Inflammatory macrophage treated with lipopolysaccharide for 4 hours (primary cell): Measurements from ENCODE around the gene SLC19A1.

Experiments used
- DNase-seq: peaks from one replicate; pipeline ENCODE4 v3.0.0-alpha.2; 2020

The SLC19A1 gene

DNA sequence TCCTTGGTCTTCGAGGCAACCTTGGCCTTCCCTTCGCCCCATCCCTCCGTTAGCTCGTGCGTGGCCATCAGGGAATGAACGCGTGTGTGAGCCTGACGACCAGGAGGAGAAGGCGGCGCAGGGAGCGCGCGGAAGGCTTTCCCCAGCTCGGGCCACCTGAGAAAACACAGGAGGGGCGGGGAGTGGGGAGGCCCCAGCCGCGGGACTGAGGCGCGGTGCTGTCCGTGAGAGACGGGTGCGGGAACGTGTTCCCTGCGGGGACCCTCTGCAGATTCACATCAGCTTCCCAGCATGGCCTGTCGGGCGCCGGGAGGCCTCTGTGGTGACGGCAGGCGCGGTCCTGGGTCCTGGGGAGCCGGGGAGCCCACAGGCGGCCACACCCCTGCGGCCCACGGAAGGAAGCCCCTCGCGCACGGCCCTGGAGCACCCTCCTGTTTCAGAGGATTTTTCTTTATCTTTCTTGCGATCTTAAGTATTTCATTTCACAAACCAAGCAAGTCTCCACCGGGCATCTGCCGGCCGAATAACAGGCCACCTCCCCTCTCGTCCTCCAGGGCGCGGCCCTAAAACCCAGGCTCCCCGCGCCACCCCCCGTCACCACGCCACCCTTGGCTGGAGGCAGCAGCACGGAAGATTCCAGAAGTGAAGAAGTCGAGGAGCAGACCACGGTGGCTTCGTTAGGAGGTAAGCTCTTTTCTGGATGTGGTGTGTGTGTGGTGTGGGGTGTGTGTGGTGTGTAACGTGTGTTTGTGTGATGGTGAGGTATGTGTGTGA lies 66.3 kb downstream of the SLC19A1 start:
- no peak for DNase-seq

DNA sequence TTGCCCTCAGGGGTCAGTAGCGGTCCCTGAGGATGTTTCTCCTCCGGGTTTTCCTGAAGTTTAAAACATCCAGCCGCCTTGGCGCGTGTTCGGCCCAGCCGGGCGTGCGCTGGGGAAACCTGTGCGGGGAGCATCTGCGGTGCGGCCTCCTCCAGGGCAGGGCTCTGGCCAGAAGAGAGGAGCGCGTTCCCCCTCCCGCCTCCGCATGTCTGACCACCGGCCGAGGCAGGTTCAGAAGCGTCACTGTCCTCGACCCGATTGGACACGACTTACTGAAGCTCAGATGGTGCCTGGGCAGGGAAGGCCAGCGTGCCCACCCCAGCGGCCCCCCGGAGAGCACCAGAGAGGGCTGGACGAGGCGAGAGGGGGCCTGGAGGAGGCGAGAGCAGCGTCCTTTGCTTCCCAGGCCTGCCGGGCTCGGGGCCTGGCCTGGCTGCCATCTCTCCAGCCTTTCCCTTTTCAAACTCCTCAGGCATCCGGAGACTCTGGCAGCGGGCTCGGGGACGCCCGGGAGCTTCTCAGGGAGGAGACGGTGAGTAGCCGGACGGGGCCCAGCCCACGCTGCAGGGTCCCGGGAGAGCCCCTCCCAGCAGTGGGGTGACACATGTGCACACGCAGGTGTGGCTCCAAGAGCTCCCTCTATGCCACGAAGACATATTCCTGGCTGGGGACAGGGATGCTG lies 67.1 kb downstream of the SLC19A1 start:
- DNase-seq, result no peak

DNA sequence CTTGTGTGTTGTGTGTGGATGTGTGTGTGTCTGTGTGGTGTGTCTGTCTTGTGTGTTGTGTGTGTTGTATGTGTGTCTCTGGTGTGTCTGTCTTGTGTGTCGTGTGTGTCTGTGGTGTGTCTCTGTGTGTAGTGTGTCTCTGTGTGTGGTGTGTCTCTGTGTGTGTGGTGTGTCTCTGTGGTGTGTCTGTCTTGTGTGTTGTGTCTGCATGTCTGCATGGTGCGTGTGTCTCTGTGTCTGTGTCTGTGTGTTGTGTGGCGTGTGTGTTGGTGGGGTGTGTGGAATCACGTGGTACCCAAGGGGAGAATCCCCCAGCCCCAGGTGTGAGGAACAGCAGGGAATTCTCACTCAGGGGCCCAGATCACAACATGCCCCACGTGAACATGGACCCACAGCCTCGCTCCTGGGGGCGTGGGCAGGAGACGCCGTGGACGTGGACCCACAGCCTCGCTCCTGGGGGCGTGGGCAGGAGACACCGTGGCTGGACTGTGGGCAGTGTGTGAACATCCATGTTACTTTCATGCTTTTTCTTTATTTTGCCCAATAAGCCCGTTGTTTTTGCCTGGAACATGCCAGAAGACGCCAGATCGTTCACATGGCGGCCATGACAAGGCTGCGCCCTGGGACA lies 67.8 kb downstream of the SLC19A1 start:
- DNase-seq, result no peak

DNA sequence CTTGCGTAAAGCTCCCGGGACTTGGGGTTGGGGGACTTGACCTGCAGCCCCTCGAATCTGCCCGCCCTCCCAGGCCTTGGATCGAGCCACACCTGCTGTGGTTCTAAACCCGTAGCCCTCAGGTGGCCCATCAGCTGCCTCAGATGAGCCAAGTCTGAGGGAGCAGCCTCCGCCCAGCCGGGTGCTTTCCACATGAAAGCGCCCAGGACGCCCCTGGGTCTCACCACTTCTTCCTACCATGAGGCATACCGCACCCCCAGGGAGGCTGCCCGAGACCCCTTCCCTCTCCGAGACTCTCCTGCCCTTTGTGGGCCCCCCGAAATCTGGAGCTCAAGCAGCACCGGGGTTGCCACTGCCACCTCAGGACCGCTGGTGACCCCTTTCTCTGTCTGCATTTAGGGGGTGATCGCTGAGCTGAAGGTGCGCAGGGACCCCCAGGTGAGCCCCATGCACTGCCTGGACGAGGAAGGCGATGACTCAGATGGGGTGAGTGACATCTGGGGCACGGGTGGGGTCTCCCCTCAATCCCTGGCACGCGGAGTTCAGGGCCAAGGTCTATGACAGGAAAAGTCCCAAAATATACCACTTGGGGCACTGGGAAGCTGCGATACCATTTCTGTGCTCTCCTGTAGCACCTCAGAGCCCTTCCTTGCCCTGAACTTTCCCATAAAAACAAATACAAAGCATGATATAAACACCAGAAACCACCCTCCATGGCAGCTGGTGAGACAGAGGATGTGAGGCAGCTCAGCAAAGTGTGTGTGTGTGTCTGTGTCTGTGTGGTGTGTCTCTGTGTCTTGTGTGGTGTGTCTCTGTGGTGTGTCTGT lies 68.5 kb downstream of the SLC19A1 start:
- DNase-seq, result no peak

DNA sequence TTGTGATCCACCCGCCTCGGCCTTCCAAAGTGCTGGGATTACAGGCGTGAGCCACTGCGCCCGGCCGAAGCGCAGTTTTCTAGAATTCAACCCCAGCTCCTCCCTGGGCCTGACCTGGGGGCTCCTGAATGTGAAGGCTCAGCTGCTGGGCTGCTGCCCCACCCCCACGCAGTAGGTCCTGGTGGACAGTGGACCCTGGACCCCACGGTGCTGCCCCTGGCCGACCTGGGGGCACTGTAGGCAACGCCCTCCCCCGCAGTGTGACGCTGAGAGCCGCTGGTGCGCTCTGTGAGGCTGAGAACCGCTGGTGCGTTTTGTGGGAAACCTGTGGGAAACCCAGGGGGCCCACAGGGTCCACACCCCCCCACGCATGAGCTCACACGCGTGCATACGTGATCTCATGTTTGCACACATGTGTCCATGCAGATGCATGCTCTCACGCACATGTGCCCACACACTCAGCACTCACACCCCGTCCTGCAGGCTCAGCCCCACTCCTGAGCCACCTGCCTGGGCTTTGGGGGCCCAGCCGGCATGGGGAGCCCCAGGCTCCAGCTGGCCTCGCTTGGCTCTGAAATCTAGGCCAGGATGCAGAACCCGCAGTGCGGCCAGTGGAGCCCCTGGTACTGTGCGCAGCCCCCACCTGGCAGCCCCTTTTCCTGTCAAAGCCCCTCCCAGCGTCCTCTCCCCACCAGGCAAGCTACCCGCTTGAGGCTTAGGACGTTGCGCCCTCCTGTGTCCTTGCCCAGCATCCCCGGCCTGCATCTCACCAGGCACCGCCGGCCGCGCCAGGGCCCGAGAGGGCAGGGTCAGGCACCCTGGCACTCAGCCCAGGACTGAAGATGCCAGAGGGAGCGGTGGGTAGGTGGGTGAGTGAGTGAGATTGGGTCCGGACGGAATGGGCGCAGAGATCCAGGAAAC lies 69.5 kb downstream of the SLC19A1 start:
- DNase-seq, result no peak

DNA sequence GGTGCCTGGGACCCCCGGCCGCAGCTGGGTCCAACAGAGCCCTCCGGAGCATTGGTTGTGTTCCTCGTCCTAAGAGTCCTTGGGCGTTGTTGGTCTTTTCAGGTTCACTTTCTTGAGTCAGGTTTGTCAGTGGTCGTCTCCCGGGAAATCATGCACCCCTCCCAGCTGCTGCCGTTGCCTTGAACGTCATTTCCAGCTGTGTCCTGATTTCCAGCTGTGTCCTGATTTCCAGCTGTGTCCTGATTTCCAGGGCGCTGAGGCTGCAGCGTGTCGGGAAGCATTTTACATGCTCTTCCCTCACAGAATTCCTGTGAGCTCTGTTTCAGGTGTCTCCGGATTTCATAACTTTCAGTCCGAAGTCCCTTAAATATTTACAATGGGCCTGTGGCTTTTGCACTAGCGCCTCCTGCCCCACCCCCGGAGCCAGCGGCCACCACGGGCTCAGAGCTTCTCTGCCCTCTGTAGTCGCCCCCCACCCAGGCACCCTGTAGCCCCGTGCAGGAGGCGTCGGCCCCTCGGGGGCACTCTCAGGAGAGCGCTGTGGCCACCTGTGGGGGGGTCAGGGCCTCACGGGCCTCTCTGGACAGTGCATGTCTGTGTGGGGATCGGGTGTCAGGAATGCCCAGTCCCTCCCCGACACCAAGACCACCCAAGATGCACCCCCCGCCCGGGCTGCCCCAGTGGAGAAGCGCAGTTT lies 70.6 kb downstream of the SLC19A1 start:
- no peak for DNase-seq

DNA sequence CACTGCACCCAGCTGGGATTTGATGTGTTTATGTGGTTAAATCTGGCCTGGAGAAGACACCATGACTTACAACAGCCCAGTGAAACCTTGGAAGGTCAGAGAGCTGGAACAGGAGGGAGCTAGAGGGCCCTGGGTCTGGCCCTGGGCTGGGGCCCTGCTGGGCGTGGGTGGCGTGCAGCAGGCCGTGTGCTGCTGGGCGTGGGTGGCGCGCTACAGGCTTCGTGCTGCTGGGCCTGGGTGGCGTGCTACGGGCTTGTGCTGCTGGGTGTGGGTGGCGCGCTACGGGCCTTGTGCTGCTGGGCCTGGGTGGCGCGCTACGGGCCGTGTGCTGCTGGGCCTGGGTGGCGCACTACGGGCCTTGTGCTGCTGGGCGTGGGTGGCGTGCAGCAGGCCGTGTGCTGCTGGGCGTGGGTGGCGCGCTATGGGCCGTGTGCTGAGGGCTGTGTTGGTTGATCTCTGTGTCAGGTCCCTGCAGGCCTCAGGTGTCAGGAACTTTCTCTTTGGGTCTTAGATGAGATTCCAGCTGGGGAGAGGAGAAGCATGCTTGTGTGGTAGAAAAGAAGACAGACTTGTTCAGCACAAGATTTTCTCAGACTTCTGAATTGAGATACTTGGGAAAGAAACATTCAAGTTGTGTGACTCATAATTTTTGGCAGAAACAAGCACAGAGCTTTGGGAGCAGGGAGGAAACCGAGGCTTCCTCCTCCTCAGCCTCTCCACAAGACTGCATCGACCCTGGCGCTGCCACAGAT lies 71.3 kb downstream of the SLC19A1 start:
- no peak for DNase-seq

DNA sequence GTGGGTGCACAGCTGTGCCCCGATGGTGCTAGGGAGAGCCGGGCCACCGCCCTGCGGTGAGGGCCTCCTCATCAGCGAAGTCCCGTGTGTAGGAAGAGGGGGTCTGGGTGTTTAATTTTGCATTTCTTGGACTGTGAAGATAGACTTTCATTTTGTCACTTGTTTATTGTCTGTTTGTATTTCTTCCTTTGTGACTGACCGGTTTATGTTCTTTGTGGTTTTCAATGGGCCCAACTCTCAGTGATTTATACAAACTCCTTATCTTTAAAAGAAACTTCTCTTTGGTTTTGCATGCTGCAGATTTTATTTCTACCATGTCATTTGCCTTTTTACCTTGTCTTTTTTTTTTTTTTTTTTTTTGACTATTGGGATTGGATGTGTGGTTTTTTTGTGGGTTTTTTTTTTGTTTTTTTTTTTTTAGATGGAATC lies 72.1 kb downstream of the SLC19A1 start:
- DNase-seq, result no peak

DNA sequence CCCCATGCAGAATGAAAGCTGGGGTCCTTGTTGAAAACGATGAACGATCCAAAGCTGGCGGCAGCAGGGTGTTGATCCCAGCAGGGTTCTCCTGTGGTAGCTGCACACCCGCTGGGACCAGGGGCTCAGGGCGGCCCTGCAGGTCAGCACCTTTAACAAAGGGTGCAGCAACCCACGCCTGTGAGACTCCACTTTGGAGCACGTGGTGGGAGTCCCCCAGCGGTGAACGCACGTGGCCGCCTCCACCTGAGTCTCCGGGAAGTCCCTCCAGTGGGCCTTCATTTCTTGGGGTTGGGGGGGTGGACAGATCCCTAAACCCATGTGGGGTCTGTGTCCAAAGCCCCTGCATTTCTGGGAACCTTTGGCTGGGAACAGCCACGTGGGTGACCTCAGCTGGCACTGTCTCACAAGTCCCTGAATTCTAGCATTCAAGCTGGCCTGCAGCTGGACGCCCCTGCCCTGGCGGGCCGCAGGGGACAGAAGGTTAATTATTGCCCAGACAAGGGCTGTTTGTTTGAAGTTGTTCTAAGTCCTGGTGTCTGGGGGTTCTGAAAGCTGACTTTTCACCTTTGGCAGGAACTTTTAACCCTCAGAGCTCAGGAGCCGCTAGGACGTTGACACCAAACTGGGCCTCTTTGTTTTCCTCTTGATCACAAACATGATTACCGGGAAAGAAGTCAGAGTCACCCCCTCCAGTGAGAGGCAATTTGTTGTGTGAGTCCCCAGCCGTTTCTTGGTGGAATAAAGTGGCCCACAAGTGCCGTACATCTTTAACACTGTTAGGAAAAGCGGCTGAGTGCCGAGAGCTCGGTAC lies 72.8 kb downstream of the SLC19A1 start:
- no peak for DNase-seq

DNA sequence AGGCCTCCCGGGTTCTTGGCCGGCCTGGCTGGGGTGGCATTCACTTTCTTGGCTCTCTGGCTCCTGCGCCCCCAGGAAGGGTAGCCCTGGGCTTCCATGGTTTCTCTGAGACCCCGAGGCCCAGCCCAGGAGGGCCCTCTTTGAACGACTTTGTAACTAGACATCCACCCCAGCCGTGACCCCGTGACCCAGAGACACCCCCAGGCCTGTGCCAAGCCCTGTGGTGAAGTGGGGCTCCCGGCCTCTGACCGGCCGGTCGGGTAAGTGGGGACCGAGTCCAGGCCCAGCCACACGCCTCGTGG lies 73.3 kb downstream of the SLC19A1 start:
- DNase-seq, result no peak

DNA sequence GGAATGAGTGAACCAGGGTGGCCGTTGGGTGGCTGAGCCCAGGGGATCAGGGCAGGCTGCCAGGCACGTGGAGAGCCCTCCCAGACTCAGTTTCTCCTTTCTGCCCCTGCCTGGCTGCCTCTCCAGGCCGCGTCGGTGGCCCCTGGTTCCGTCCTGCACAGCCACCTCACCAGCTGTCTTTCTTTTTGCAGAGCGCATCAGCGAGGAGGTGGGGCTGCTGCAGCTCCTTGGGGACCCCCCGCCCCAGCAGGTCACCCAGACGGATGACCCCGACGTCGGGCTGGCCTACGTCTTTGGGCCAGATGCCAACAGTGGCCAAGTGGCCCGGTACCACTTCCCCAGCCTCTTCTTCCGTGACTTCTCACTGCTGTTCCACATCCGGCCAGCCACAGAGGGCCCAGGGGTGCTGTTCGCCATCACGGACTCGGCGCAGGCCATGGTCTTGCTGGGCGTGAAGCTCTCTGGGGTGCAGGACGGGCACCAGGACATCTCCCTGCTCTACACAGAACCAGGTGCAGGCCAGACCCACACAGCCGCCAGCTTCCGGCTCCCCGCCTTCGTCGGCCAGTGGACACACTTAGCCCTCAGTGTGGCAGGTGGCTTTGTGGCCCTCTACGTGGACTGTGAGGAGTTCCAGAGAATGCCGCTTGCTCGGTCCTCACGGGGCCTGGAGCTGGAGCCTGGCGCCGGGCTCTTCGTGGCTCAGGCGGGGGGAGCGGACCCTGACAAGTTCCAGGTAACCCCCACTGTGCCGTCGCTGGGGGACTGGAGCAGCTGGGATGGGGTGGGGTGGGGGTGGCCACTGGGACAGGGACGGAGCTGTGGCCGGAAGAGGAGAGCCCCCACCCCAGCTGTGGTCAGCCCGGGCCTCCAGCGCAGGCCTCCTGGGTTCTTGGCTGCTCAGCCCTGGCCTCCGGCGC lies 73.9 kb downstream of the SLC19A1 start:
- no peak for DNase-seq

DNA sequence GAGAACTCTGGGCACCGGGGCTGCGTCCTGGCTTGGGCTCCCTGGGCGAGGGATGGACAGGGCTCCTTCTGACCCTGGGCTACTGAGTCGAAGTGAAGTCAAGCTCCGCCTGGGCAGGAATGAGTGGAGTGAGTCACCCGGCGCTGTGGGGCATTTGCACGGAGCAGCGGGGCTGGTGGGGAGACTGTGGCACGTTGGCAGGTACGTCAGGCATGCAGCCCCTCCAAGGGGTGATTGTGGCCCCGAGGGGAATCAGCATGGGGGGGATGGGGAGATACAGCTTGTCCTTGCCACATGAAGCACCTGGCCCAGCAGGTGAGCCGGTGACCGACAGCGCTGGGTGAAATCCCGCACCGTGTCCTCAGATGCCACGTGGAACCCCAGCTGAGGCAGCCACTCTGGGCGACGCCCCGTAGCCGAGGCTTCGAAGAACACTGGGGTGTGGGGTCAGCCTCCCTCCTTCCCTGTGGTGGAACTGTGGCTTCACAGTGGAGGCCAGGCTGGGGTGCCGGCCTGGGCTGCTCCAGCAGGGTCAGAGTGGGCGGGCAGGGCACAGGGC lies 74.9 kb downstream of the SLC19A1 start:
- DNase-seq, result no peak

DNA sequence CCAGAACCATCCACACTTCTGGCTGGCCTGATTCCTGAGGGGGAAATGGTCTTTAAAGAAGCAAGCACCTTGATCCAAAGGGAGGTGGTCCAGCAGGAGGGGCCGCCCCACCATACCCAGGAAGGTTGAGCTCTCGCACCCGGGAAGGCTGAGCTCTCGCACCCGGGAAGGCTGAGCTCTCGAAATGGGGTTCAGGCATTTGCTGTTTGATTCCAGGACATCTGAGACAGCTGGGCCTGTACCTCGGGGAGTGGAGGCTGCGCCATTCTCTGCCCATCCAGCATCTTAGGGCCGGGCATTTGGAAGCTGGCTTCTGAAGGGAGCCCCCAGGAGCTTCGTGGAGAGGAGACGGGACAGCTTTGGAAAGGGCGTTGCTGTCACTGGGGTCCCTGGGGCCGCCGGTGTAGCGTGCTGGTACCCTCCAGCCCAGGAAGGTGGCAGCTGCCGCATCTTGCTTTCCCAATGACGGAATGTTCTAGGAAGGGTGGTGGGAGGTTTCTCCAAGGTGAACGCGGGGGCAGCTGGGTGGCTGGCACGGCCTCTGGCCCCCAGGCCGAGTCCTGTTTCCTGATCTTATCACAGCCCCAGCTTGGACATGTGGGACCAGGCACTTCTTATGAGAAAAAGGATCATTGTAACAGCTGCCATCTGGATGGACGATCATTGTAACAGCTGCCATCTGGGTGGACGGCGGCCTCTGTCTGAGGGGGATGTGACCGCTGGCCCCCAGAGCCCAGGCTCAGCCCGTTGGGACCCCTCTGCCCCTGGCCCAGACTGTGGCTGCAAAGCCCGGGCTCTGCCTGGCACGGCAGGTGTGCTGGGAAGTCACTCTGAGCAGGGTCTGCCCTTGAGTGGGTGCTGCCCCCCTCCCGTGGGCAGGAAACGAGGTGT lies 75.7 kb downstream of the SLC19A1 start:
- no peak for DNase-seq

DNA sequence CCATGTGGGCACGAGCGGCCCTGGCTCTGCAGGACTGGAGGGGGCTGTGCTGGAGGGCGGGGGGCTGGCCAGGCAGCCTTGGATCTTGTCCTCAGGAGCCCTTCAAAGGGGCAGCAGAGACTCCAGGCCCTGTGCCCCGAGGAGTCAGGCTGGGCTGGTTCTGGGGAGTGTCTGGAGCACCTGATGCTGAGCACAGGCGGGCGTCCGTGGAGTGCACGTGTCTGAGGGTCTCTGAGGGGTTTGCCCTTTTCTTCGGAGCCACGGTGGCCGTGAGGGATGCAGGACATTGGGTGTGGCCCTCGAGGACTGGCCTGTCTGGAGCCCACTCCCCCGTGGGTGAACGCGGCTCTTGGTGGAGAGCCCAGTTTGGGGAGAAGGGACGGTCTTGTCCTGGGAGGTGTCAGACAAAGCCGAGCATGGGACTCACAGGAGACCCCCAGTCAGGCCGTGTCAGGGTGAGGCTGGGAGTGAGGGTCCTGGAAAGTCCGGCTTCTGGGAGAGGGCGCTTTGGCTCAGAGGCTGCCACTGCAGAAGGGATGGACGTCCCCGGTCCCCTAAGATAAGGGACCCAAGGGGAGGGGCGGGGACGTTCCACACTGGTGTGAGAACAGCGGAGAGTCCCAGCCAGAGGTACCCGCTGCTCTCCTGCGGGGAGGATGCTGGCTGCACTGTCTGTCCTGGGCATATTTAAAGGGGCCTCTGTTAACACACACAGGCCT lies 76.5 kb downstream of the SLC19A1 start:
- no peak for DNase-seq

DNA sequence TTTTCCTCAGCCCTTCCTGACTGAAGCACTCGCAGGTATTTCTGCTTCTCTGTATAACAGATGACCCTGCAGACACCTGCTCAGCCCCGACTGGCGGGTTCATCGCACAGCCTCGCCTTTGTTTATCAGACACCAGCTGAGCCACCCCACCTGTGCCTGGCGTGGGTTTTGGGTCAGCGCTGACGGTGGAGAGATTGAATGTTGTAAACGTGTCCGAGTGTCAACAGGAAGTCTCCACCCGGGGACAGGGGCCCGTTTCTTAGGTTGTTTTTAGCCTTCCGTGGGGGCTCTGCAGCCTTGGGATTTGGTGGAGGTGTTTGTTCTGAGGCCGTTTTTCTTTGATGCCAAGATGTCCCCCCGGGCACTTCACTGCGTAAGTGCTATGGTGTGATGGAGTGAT lies 77.1 kb downstream of the SLC19A1 start:
- no peak for DNase-seq

DNA sequence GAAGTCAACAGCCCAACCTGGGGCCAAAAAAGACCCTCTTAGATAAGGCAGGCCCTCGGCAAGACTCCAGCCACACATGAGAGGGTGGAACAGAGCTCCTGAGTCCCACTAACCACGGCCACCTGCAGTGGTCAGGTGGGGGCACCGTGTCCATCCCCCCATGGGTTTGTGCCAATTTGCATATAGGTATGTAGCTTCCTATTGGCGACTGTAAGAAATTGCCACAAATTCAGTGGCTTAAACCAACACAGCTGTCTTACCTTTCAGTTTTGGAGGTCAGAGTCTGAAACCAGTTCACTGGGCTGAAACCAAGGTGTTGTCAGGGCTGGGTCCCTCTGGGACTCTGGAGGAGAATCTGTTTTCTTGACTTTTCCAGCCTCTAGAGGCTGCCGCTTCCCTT lies 77.9 kb downstream of the SLC19A1 start:
- no peak for DNase-seq

DNA sequence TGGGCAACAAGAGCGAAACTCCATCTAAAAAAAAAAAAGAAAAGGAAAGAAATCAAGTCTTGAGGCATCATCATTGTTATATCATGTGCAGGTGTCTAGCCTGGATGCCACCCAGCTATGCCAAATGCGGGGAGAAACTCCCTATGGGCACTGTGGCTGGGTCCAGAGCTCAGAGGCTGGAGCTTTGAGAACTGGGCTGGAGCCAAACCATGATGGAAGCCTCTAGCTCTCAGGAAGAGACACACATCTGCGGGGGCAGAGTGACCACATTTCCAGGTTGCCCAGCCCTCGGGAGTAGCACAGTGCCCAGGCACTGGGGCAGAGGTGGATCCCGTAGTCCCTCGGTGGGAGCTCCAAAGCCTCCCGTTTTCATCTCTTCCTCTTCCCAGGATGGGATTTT lies 78.4 kb downstream of the SLC19A1 start:
- no peak for DNase-seq
